SK-N-SH (cell line): ENCODE data around the gene SPTA1. TPM values are rescaled to one million over a fixed set of nuclear protein-coding genes. Genes with fewer than 3 reads are reported as not detected.

Source experiments
- CTCF ChIA-PET: fragments of 300-600, 350-600 bp; formaldehyde crosslinking; extraction: SDS; loops from one replicate; lab custom pipeline; 2021; lab: Yijun Ruan, JAX
- POLR2A ChIA-PET: fragments of 350-600 bp; sonication (Branson Sonifier 250); formaldehyde crosslinking; extraction: SDS; loops from one replicate; lab custom pipeline; 2020; ENCODE audit warnings: antibody characterized with exemption, inconsistent platforms; lab: Yijun Ruan, JAX
- DNase-seq: peaks from one replicate; pipeline ENCODE4 v3.0.0; 2012
- H2AFZ ChIP-seq: fragments of 200-600 bp; sonication (generic); 2 replicates; pipeline ENCODE4 v1.8.1; 2016; ENCODE audit warnings: antibody characterized with exemption, mild to moderate bottlenecking, low read depth
- H3F3A ChIP-seq: fragments of 200-600 bp; sonication (generic); replicated peaks from 2 replicates; pipeline ENCODE3; 2016; ENCODE audit warnings: antibody characterized with exemption, mild to moderate bottlenecking; ENCODE audit not compliant: insufficient read depth
- H3K27ac ChIP-seq, 2 experiments: fragments of 200-500 bp in 1 of 2; fragments of 200-600 bp in 1 of 2; sonication (Bioruptor generic) in 1 of 2; sonication (generic), shearing (Covaris generic) in 1 of 2; 2 replicates each; pipeline versions ENCODE4 v1.5.1 to v1.6.1; 2014 to 2016; ENCODE audit warnings: low read depth in 2 of 2, inconsistent platforms in 1 of 2, low read length in 1 of 2, mild to moderate bottlenecking in 1 of 2, mixed read lengths in 1 of 2
- H3K27me3 ChIP-seq: fragments of 200-600 bp; sonication (generic), shearing (Covaris generic); 2 replicates; pipeline ENCODE4 v1.6.1; 2016; ENCODE audit warnings: mixed run types; ENCODE audit not compliant: insufficient read depth
- H3K36me3 ChIP-seq, 2 experiments: fragments of 200-500 bp in 1 of 2; fragments of 200-600 bp in 1 of 2; sonication (Bioruptor generic) in 1 of 2; sonication (generic) in 1 of 2; replicated peaks in 1 of 2; 2 replicates each; pipeline versions ENCODE3 to v1.5.1; 2014 to 2016; ENCODE audit warnings: low read length in 1 of 2, mild to moderate bottlenecking in 1 of 2; ENCODE audit not compliant: insufficient read depth in 2 of 2, control insufficient read depth in 1 of 2
- H3K4me1 ChIP-seq, 2 experiments: fragments of 200-500 bp in 1 of 2; fragments of 200-600 bp in 1 of 2; sonication (Bioruptor generic) in 1 of 2; sonication (generic), shearing (Covaris generic) in 1 of 2; 2 replicates each; pipeline versions ENCODE4 v1.5.1 to v1.6.1; 2014 to 2016; ENCODE audit warnings: low read depth in 1 of 2, low read length in 1 of 2, mixed run types in 1 of 2; ENCODE audit not compliant: insufficient read depth in 2 of 2, control insufficient read depth in 1 of 2
- H3K4me2 ChIP-seq: fragments of 200-600 bp; sonication (generic), shearing (Covaris generic); 2 replicates; pipeline ENCODE4 v1.6.1; 2017; ENCODE audit warnings: mixed run types
- H3K4me3 ChIP-seq, 2 experiments: fragments of 200-500 bp in 1 of 2; fragments of 200-600 bp in 1 of 2; sonication (Bioruptor generic) in 1 of 2; sonication (generic), shearing (Covaris generic) in 1 of 2; 2 replicates each; pipeline versions ENCODE4 v1.5.1 to v1.8.1; 2014 to 2016; ENCODE audit warnings: low read depth in 2 of 2, inconsistent platforms in 1 of 2, low read length in 1 of 2, mild to moderate bottlenecking in 1 of 2, mixed read lengths in 1 of 2, moderate library complexity in 1 of 2
- H3K79me2 ChIP-seq: fragments of 200-600 bp; sonication (generic); 2 replicates; pipeline ENCODE4 v1.8.1; 2017; ENCODE audit warnings: mild to moderate bottlenecking; ENCODE audit not compliant: insufficient read depth
- H3K9ac ChIP-seq: fragments of 200-600 bp; sonication (generic); 2 replicates; pipeline ENCODE4 v1.6.1; 2017; ENCODE audit warnings: mixed run types
- H3K9me2 ChIP-seq: fragments of 200-600 bp; sonication (generic); 2 replicates; pipeline ENCODE4 v1.6.1; 2017; ENCODE audit warnings: mixed run types
- H3K9me3 ChIP-seq: fragments of 200-600 bp; sonication (generic); 2 replicates; pipeline ENCODE4 v1.6.1; 2017; ENCODE audit warnings: mixed run types, mild to moderate bottlenecking, moderate library complexity
- H4K20me1 ChIP-seq: fragments of 200-600 bp; sonication (generic); 2 replicates; pipeline ENCODE4 v1.6.1; 2017; ENCODE audit warnings: mild to moderate bottlenecking, mixed run types; ENCODE audit not compliant: insufficient read depth
- CTCF ChIP-seq: fragments of 200-600 bp; sonication (generic); IDR thresholded peaks from 2 replicates; pipeline ENCODE4 v1.6.1; 2017; ENCODE audit warnings: antibody characterized with exemption, mild to moderate bottlenecking, moderate library complexity
- FOSL2 ChIP-seq: IDR thresholded peaks from 2 replicates; pipeline ENCODE4 v1.4.0; 2012; ENCODE audit warnings: low read depth, mild to moderate bottlenecking, moderate library complexity, borderline replicate concordance
- FOXJ3 ChIP-seq: sonication (generic); formaldehyde crosslinking; IDR thresholded peaks from 2 replicates; pipeline ENCODE4 v1.5.1; 2020; ENCODE audit warnings: mild to moderate bottlenecking, missing genetic modification reagents
- MXI1 ChIP-seq: IDR thresholded peaks from 2 replicates; pipeline ENCODE4 v1.6.1; 2012; ENCODE audit warnings: mild to moderate bottlenecking, low read depth, low read length, improper control_type of control experiment
- NRF1 ChIP-seq: IDR thresholded peaks from 2 replicates; pipeline ENCODE4 v1.6.1; 2012; ENCODE audit warnings: low read depth, mild to moderate bottlenecking, low read length
- POLR2AphosphoS5 ChIP-seq: IDR thresholded peaks from 2 replicates; pipeline ENCODE4 v1.6.1; 2012; ENCODE audit warnings: low read depth, low read length
- REST ChIP-seq: IDR thresholded peaks from 2 replicates; pipeline ENCODE4 v1.6.1; 2012; ENCODE audit warnings: mild to moderate bottlenecking, low read depth, low read length, moderate library complexity
- SIN3A ChIP-seq: IDR thresholded peaks from 2 replicates; pipeline ENCODE4 v1.6.1; 2012; ENCODE audit warnings: low read depth, mild to moderate bottlenecking, low read length, moderate library complexity, borderline replicate concordance
- TCF12 ChIP-seq: IDR thresholded peaks from 2 replicates; pipeline ENCODE4 v1.4.0; 2012
- TEAD4 ChIP-seq: IDR thresholded peaks from 2 replicates; pipeline ENCODE4 v1.4.0; 2012; ENCODE audit warnings: mild to moderate bottlenecking, borderline replicate concordance; ENCODE audit not compliant: insufficient read depth
- YY1 ChIP-seq: IDR thresholded peaks from 2 replicates; pipeline ENCODE4 v1.4.0; 2012; ENCODE audit warnings: low read depth, mild to moderate bottlenecking
- WGBS: methylation state at CpG from one replicate; pipeline ENCODE4 v1.1.6; 2017; ENCODE audit warnings: low lambda C conversion rate; 5-methylcytosine and 5-hydroxymethylcytosine counted together
- polyA plus RNA-seq, 3 experiments: library from polyadenylated mRNA; depleted of rRNA; stranded (reverse); fragments of >200 nt; gene quantifications; 2 replicates each; pipeline ENCODE4 v1.2.3, GENCODE V29; 2012
- TF ChIP-seq, protein P1 (sequence below): IDR thresholded peaks from 2 replicates; pipeline ENCODE4 v1.4.0; 2012; ENCODE audit warnings: low read depth, borderline replicate concordance
- TF ChIP-seq, protein P2 (sequence below): IDR thresholded peaks from 2 replicates; pipeline ENCODE4 v1.4.0; 2012; ENCODE audit warnings: low read depth, borderline replicate concordance

Gene SPTA1
- polyA plus RNA-seq, 1 of the 3 experiments (the other 2 are of a cell fraction) = not detected

DNA sequence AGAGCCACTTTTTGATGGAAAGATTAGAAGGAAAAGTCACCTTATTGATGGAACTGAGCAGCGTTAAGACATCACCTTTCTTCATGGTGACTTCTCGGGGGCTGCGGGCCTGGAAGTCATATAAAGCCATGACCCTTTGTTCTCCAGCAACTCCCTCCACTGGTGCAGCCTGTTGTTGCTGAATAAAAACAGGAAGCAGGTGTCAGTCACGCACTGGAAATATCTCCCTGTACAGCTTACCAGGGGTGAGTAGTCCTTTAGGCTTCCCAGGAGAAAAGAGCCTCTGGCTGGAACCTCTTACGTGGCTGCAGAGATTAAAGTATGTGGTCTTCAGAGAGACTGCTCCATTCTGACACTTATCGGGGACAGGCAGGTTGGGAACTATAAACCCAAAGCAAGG, 31.9 kb downstream of the SPTA1 start (continued):
- TF ChIP-seq REST = no peak

GRCh38 chr1:158654086-158654485, 32.4 kb downstream of the SPTA1 start:
- H3K9me2 ChIP-seq = no peaks in the 10 kb centered on the region
- ChIA-PET POLR2A (no interaction called here), CTCF (no interaction called here)
- no peaks in the 10 kb centered on the region for H3K4me1 ChIP-seq
- H3K36me3 ChIP-seq = no peaks in the 10 kb centered on the region
- no peak overlapping the region for H3K4me3 ChIP-seq
- no peaks in the 10 kb centered on the region; the same call in 1 of the 2 replicates for H3K27me3 ChIP-seq
- no peaks in the 10 kb centered on the region for H3K9me3 ChIP-seq
- no peaks in the 10 kb centered on the region for H3K79me2 ChIP-seq
- H3F3A ChIP-seq = no peaks in the 10 kb centered on the region
- H3K4me2 ChIP-seq = no peak overlapping the region
- TF ChIP-seq, protein P1, sequence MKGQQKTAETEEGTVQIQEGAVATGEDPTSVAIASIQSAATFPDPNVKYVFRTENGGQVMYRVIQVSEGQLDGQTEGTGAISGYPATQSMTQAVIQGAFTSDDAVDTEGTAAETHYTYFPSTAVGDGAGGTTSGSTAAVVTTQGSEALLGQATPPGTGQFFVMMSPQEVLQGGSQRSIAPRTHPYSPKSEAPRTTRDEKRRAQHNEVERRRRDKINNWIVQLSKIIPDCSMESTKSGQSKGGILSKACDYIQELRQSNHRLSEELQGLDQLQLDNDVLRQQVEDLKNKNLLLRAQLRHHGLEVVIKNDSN = no peak
- TF ChIP-seq FOSL2 = no peak
- no peaks in the 10 kb centered on the region for H4K20me1 ChIP-seq
- DNase-seq = no peak
- no peak overlapping the region for H2AFZ ChIP-seq
- no peak overlapping the region for H3K9ac ChIP-seq
- H3K27ac ChIP-seq = no peak overlapping the region

- no peaks in the 10 kb centered on the region for H3K36me3 ChIP-seq
- no peaks in the 10 kb centered on the region; the same call in 1 of the 2 replicates for H3K27me3 ChIP-seq
- H3K79me2 ChIP-seq = no peaks in the 10 kb centered on the region
- H3K4me3 ChIP-seq = peak overlapping the region; percentile 35 to 46
- 0% methylated on average over 7 of the region's 7 CpGs for WGBS
- H3K4me2 ChIP-seq = peak overlapping the region; percentile 69
- H3K4me1 ChIP-seq = no peaks in the 10 kb centered on the region
- no peak overlapping the region for H3K9ac ChIP-seq
- H3K27ac ChIP-seq = no peak overlapping the region
- H2AFZ ChIP-seq = peak overlapping the region; percentile 62
- POLR2A ChIA-PET = no interaction called here
- no peaks in the 10 kb centered on the region for H3K9me2 ChIP-seq
- no peaks in the 10 kb centered on the region for H4K20me1 ChIP-seq
- no peaks in the 10 kb centered on the region for H3F3A ChIP-seq
- no peak for DNase-seq
- CTCF ChIA-PET = no interaction called here
- H3K9me3 ChIP-seq = no peaks in the 10 kb centered on the region
- TF ChIP-seq YY1 (no peak), SIN3A (no peak), TCF12 (no peak), FOSL2 (no peak), POLR2AphosphoS5 (no peak), FOXJ3 (CRISPR knock-in tag) (no peak), CTCF (no peak), MXI1 (no peak), NRF1 (no peak), TEAD4 (no peak)
- TF ChIP-seq, protein P2, sequence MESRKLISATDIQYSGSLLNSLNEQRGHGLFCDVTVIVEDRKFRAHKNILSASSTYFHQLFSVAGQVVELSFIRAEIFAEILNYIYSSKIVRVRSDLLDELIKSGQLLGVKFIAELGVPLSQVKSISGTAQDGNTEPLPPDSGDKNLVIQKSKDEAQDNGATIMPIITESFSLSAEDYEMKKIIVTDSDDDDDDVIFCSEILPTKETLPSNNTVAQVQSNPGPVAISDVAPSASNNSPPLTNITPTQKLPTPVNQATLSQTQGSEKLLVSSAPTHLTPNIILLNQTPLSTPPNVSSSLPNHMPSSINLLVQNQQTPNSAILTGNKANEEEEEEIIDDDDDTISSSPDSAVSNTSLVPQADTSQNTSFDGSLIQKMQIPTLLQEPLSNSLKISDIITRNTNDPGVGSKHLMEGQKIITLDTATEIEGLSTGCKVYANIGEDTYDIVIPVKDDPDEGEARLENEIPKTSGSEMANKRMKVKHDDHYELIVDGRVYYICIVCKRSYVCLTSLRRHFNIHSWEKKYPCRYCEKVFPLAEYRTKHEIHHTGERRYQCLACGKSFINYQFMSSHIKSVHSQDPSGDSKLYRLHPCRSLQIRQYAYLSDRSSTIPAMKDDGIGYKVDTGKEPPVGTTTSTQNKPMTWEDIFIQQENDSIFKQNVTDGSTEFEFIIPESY = no peak
Observed at GRCh38 chr1:158652721-158653334, 33.7 kb downstream of the SPTA1 start.
